ENCODE data around the gene BRD8. TPM values are rescaled to one million over a fixed set of nuclear protein-coding genes. Genes with fewer than 3 reads are reported as not detected.

Gene BRD8
- total and polyA plus RNA-seq, 9 of the 15 experiments (the other 6 are each of a cell fraction or from before 2014, with no cell fraction given) = 54.6 to 163 (median 87.0) TPM

- TF ChIP-seq BCLAF1 (IDR thresholded peaks at IDR 0.05; ENCODE audit: borderline replicate concordance in 1 of 2, control insufficient read depth in 1 of 2, low read depth in 2 of 2, low read length in 1 of 2) (no peak), FOXM1 (IDR thresholded peaks at IDR 0.05; ENCODE audit: low read depth) (peak; percentile 100), FOXM1 (CRISPR knock-in tag; IDR thresholded peaks at IDR 0.05; ENCODE audit: low read depth) (peak; percentile 99; the same call in 1 of the 2 replicates), NRF1 (conservative IDR thresholded peaks at IDR 0.05 in 1 of 2, IDR thresholded peaks at IDR 0.05 in 1 of 2) (peak; percentile 59 to 66; a peak in 3 of 4 replicates), POLR2AphosphoS2 (IDR thresholded peaks at IDR 0.05; ENCODE audit: low read length) (peak; percentile 85; the same call in 1 of the 2 replicates), SOX6 (IDR thresholded peaks at IDR 0.05) (peak; percentile 10; the same call in 1 of the 2 replicates), MECOM (CRISPR knock-in tag; IDR thresholded peaks at IDR 0.05) (peak; percentile 73), ZNF217 (CRISPR knock-in tag; IDR thresholded peaks at IDR 0.05) (no peak), ZNF175 (CRISPR knock-in tag; IDR thresholded peaks at IDR 0.05; ENCODE audit: low read depth) (peak; percentile 72; the same call in 1 of the 2 replicates), PTTG1 (tag; IDR thresholded peaks at IDR 0.05; ENCODE audit: low read depth) (no peak), NCOA6 (IDR thresholded peaks at IDR 0.05) (no peak), HNRNPLL (IDR thresholded peaks at IDR 0.05; ENCODE audit: low read depth, low read length, poor library complexity, severe bottlenecking) (peak; percentile 66), ELF4 (CRISPR knock-in tag; IDR thresholded peaks at IDR 0.05) (no peak), NCOA1 (IDR thresholded peaks at IDR 0.05; ENCODE audit: low read depth) (0 out of 2 replicates have a peak, but pooled peaks have one; percentile 32), HCFC1 (IDR thresholded peaks at IDR 0.05; ENCODE audit: low read depth, low read length) (peak; percentile 92)
- TF ChIP-seq, protein P1, sequence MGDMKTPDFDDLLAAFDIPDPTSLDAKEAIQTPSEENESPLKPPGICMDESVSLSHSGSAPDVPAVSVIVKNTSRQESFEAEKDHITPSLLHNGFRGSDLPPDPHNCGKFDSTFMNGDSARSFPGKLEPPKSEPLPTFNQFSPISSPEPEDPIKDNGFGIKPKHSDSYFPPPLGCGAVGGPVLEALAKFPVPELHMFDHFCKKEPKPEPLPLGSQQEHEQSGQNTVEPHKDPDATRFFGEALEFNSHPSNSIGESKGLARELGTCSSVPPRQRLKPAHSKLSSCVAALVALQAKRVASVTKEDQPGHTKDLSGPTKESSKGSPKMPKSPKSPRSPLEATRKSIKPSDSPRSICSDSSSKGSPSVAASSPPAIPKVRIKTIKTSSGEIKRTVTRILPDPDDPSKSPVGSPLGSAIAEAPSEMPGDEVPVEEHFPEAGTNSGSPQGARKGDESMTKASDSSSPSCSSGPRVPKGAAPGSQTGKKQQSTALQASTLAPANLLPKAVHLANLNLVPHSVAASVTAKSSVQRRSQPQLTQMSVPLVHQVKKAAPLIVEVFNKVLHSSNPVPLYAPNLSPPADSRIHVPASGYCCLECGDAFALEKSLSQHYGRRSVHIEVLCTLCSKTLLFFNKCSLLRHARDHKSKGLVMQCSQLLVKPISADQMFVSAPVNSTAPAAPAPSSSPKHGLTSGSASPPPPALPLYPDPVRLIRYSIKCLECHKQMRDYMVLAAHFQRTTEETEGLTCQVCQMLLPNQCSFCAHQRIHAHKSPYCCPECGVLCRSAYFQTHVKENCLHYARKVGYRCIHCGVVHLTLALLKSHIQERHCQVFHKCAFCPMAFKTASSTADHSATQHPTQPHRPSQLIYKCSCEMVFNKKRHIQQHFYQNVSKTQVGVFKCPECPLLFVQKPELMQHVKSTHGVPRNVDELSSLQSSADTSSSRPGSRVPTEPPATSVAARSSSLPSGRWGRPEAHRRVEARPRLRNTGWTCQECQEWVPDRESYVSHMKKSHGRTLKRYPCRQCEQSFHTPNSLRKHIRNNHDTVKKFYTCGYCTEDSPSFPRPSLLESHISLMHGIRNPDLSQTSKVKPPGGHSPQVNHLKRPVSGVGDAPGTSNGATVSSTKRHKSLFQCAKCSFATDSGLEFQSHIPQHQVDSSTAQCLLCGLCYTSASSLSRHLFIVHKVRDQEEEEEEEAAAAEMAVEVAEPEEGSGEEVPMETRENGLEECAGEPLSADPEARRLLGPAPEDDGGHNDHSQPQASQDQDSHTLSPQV (IDR thresholded peaks at IDR 0.05) = 0 out of 2 replicates have a peak, but pooled peaks have one; percentile 18
Observed at GRCh38 chr5:138178516-138179276, at the start of gene BRD8, which contains the start of gene KIF20A (continued).

All from K562 (cell line).